Measurements from ENCODE around the gene MTMR1. TPM values are rescaled to one million over a fixed set of nuclear protein-coding genes. Genes with fewer than 3 reads are reported as not detected.

MTMR1 gene
- total RNA-seq, 1 experiment from 2014 or later: 25.4 TPM

GRCh38 chrX:150805736-150806135, 112.5 kb downstream of the MTMR1 start:
- no TSS peak for BruUV-seq (replicated peaks)
- intact Hi-C loops (cut with micrococcal nuclease; ENCODE audit: unreplicated experiment): no loop called here
- Histone ChIP-seq H3K27me3 (replicated peaks; ENCODE audit: control insufficient read depth, insufficient read depth, low read length) (no peaks in the 10 kb centered on the region), H3K36me3 (ENCODE audit: control insufficient read depth, insufficient read depth, low read length) (no peaks in the 10 kb centered on the region), H3K4me3 (ENCODE audit: low read depth, low read length) (no peak overlapping the region), H3K4me1 (no peaks in the 10 kb centered on the region), H3K9me3 (no peaks in the 10 kb centered on the region)
- Mint-ChIP-seq H3K27me3 (ENCODE audit: insufficient read depth, unreplicated experiment) (peaks cover 3% of the 10 kb centered on the region), H3K9me3 (ENCODE audit: unreplicated experiment) (no peaks in the 10 kb centered on the region), H3K36me3 (ENCODE audit: insufficient read depth, unreplicated experiment) (no peaks in the 10 kb centered on the region), H3K27ac (ENCODE audit: unreplicated experiment) (no peak overlapping the region), H3K4me1 (ENCODE audit: low read depth, unreplicated experiment) (no peaks in the 10 kb centered on the region), H3K4me3 (ENCODE audit: unreplicated experiment) (no peak overlapping the region)
- CTCF ChIA-PET: no interaction called here
- POLR2A ChIA-PET: no interaction called here
- DNase-seq: no peak
- TF ChIP-seq CTCF (IDR thresholded peaks at IDR 0.05; ENCODE audit: insufficient read depth in 1 of 2, low read depth in 1 of 2, low read length in 1 of 2, severe bottlenecking in 1 of 2, unreplicated experiment in 1 of 2): no peak

GRCh38 chrX:150806827-150807226, 113.6 kb downstream of the MTMR1 start:
- Mint-ChIP-seq H3K4me3 (ENCODE audit: unreplicated experiment) (no peak overlapping the region), H3K27me3 (ENCODE audit: insufficient read depth, unreplicated experiment) (peaks cover 3% of the 10 kb centered on the region), H3K36me3 (ENCODE audit: insufficient read depth, unreplicated experiment) (no peaks in the 10 kb centered on the region), H3K9me3 (ENCODE audit: unreplicated experiment) (no peaks in the 10 kb centered on the region), H3K27ac (ENCODE audit: unreplicated experiment) (no peak overlapping the region), H3K4me1 (ENCODE audit: low read depth, unreplicated experiment) (no peaks in the 10 kb centered on the region)
- Histone ChIP-seq H3K4me1 (no peaks in the 10 kb centered on the region), H3K36me3 (ENCODE audit: control insufficient read depth, insufficient read depth, low read length) (no peaks in the 10 kb centered on the region), H3K9me3 (no peaks in the 10 kb centered on the region), H3K4me3 (ENCODE audit: low read depth, low read length) (no peak overlapping the region), H3K27me3 (replicated peaks; ENCODE audit: control insufficient read depth, insufficient read depth, low read length) (no peaks in the 10 kb centered on the region)
- no peak for DNase-seq
- intact Hi-C loops (cut with micrococcal nuclease; ENCODE audit: unreplicated experiment): no loop called here
- POLR2A ChIA-PET: no interaction called here
- CTCF ChIA-PET: interaction anchor here (1.0 kb wide), 1 partner anchor 34 kb away, joined by 4 read pairs; no protein-coding TSS in a partner anchor
- TF ChIP-seq CTCF (IDR thresholded peaks at IDR 0.05; ENCODE audit: insufficient read depth in 1 of 2, low read depth in 1 of 2, low read length in 1 of 2, severe bottlenecking in 1 of 2, unreplicated experiment in 1 of 2): no peak
- BruUV-seq (replicated peaks): no TSS peak

- Mint-ChIP-seq H3K27me3 (ENCODE audit: insufficient read depth, unreplicated experiment) (no peaks in the 10 kb centered on the region), H3K9me3 (ENCODE audit: unreplicated experiment) (no peaks in the 10 kb centered on the region), H3K4me3 (ENCODE audit: unreplicated experiment) (no peak overlapping the region), H3K27ac (ENCODE audit: unreplicated experiment) (no peak overlapping the region), H3K4me1 (ENCODE audit: low read depth, unreplicated experiment) (no peaks in the 10 kb centered on the region), H3K36me3 (ENCODE audit: insufficient read depth, unreplicated experiment) (no peaks in the 10 kb centered on the region)
- Histone ChIP-seq H3K36me3 (ENCODE audit: control insufficient read depth, insufficient read depth, low read length) (no peaks in the 10 kb centered on the region), H3K9me3 (no peaks in the 10 kb centered on the region), H3K4me1 (no peaks in the 10 kb centered on the region), H3K4me3 (ENCODE audit: low read depth, low read length) (no peak overlapping the region), H3K27me3 (replicated peaks; ENCODE audit: control insufficient read depth, insufficient read depth, low read length) (no peaks in the 10 kb centered on the region)
- no peak for DNase-seq
- BruUV-seq (replicated peaks): no TSS peak
- CTCF ChIA-PET: no interaction called here
- intact Hi-C loops (cut with micrococcal nuclease; ENCODE audit: unreplicated experiment): no loop called here
- POLR2A ChIA-PET: no interaction called here
- no peak for TF ChIP-seq CTCF (IDR thresholded peaks at IDR 0.05; ENCODE audit: insufficient read depth in 1 of 2, low read depth in 1 of 2, low read length in 1 of 2, severe bottlenecking in 1 of 2, unreplicated experiment in 1 of 2)
Measured at GRCh38 chrX:150813922-150814321, 120.7 kb downstream of the MTMR1 start.

Other genes with a start within 250 kb of the MTMR1 start
- gene MTM1, start 124.8 kb upstream of the MTMR1 start, total RNA-seq (2022): 9.7 and 10.0 TPM in 2 replicates
- 8.6 and 9.3 TPM in 2 replicates for gene CD99L2, start 205.3 kb downstream of the MTMR1 start, total RNA-seq (2022)